ENCODE measurements around the gene SLFN13. TPM values are rescaled to one million over a fixed set of nuclear protein-coding genes. Genes with fewer than 3 reads are reported as not detected.
"Not testable (repeated sequence)": the region's sequence is repeated elsewhere in the genome, so short reads cannot be mapped to it uniquely, and the experiment has no call there.

SLFN13 gene
- total RNA-seq, 1 donor from 2014 or later = 9.9 TPM

DNA sequence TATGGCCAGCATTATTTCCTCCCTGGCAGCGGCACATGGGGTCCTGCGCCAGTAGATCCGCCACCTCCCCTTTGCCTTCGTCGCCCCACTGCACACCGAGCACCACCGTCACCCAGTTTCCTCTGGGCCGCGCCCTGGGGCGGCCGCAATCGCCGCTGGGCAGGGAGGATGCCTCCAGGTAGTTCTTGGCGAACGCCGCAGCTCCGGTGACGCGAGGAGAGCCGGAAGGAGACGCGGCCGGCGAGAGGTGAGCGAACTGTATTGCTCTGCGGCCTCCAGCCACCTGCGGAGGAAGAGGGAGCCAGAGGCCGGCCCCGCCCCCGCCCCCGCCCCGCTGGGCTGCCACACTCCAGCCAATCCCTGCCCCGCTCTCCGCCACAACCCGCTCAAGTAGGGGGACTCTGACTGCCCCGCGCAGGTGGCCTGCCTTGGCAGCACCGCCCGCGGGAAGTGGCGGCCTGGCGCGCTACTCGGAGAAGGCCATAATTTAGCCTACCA, 11.8 kb upstream of the SLFN13 start:
- DNase-seq (ENCODE audit: low read depth) = no peak
- H3K4me3 ChIP-seq (ENCODE audit: low read depth, low read length) = peak overlapping the region; percentile 54
- TF ChIP-seq, protein P1, sequence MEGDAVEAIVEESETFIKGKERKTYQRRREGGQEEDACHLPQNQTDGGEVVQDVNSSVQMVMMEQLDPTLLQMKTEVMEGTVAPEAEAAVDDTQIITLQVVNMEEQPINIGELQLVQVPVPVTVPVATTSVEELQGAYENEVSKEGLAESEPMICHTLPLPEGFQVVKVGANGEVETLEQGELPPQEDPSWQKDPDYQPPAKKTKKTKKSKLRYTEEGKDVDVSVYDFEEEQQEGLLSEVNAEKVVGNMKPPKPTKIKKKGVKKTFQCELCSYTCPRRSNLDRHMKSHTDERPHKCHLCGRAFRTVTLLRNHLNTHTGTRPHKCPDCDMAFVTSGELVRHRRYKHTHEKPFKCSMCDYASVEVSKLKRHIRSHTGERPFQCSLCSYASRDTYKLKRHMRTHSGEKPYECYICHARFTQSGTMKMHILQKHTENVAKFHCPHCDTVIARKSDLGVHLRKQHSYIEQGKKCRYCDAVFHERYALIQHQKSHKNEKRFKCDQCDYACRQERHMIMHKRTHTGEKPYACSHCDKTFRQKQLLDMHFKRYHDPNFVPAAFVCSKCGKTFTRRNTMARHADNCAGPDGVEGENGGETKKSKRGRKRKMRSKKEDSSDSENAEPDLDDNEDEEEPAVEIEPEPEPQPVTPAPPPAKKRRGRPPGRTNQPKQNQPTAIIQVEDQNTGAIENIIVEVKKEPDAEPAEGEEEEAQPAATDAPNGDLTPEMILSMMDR (conservative IDR thresholded peaks at IDR 0.05; ENCODE audit: low read depth, low read length) = no peak

DNA sequence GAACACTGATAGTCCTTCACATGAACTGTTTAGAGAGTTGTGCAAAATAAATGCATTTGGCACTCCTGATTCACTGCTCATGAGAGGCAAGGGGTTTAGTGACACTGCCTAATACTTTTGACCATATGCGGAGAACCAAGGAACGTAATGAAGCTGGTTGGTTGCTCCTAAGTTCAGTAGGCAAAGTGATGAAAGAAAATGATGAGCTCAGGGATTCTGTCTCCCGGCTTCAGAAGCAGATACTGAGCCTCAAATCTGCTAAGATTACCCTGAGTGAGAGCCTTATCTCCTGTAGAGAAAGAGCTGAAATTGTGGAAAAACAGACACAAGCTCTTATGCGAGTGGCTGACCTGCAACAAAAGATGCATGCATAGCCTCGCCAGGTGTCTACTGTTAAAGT, 5.5 kb upstream of the SLFN13 start:
- H3K4me3 ChIP-seq (ENCODE audit: low read depth, low read length); DNase-seq (ENCODE audit: low read depth): not testable (repeated sequence)

DNA sequence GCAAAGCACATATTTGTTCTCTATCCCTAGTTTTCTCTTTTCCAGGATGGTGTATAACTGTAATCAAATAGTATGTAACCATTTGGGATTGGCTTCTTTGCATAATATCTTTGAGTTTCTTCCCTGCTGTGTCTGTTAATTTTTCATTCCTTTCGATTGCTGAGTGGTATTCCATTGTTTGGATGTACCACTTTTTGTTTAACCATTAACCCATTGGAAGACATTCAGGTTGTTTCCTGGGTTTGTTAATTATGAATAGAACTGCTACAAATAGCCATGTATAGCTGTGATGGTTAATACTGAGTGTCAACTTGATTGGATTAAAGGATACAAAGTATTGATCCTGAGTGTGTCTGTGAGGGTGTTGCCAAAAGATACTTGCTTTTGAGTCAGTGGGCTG, 4.6 kb upstream of the SLFN13 start:
- TF ChIP-seq, protein P1 (conservative IDR thresholded peaks at IDR 0.05; ENCODE audit: low read depth, low read length) = no peak
- no peak overlapping the region for H3K4me3 ChIP-seq (ENCODE audit: low read depth, low read length)
- DNase-seq (ENCODE audit: low read depth) = no peak

DNA sequence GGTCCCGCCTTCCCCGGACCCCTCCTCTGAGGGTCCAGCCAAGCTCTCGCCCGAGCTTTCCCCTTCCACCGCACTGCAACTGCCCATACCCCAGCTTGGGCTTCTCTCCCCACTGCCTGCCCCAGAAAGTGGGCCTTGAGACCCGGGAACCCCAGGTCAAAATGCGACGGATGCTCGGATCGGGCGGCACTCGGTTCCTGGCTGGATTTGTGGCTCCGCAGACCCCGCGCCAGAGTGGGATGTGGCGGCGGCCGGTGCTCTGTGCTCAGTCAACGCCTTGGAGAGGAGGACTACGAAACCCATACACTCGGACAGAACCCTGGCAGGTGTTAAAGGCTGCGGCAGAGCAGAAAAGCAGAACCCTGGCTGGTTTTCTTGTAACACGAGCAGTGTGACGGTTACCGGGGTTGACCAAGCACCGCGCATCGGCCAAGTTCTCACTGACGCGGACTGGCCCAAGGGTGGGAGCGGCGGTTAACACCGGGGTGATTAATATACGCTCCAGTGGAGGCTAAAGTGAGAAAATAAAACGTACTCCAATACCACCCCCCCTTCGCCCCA, 885 bp upstream of the SLFN13 start:
- H3K4me3 ChIP-seq (ENCODE audit: low read depth, low read length) = peak overlapping the region; percentile 80
- no peak for DNase-seq (ENCODE audit: low read depth)
- TF ChIP-seq, protein P1 (conservative IDR thresholded peaks at IDR 0.05; ENCODE audit: low read depth, low read length) = no peak

DNA sequence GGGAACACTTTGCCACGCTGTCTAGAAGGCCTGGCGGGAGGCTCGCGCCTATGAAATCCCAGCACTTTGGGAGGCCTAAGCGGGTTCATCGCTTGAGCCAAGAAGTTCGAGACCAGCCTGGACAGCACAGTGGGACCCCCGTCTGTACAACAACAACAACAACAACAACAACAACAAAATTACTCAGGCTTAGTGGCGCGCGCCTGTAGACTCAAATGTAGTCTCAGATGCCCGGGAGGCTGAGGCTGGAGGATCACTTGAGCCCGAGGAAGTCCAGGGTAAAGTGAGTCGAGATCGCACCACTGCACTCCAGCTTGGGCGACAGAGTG, 297 bp upstream of the SLFN13 start:
- peak overlapping the region; percentile 80 for H3K4me3 ChIP-seq (ENCODE audit: low read depth, low read length)
- TF ChIP-seq, protein P1 (conservative IDR thresholded peaks at IDR 0.05; ENCODE audit: low read depth, low read length) = no peak

DNA sequence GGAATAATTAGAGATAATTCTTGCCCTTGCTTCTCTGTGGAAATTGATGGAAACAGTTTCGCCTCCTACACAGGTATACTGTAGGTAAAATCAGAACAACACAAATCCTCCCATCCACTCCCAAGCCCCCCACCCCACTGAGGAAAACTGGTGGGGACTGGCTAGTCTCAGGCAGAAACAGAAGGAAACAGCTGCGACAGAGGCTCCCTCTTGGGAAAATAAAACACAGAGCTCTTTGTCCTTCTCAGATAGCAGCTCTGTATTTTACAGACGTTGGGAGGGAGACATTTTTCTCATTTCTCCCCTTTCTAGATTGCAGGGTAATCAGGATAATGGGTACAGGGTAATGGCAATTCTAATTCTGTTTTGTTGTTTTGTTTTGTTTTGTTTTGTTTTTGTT, 1.1 kb downstream of the SLFN13 start:
- H3K4me3 ChIP-seq (ENCODE audit: low read depth, low read length) = peak overlapping the region; percentile 80
- DNase-seq (ENCODE audit: low read depth) = no peak
- TF ChIP-seq, protein P1 (conservative IDR thresholded peaks at IDR 0.05; ENCODE audit: low read depth, low read length) = no peak

More for the DNA sequence above, 297 bp upstream of the SLFN13 start:
- no peak for DNase-seq (ENCODE audit: low read depth)

DNA sequence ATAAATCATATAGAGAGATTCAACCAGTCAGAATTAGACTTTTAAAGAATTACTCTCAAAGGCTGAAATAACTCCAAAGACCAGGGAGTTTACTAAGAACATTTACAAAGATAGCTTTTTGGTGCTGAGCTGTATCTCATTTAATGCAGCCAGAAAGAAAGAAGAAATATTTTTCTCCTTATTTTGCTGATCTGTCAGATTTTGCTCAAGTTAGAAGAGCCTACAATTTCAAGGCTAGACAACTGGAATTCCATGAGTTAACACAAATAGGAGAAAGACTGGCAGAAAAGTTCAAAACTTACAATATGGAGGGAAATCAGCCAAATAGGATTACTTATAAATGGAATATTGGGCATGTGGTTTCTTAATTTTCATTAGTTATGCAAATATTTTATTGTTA, 10.1 kb downstream of the SLFN13 start:
- TF ChIP-seq, protein P1 (conservative IDR thresholded peaks at IDR 0.05; ENCODE audit: low read depth, low read length) = no peak
- DNase-seq (ENCODE audit: low read depth) = no peak
- H3K4me3 ChIP-seq (ENCODE audit: low read depth, low read length) = no peak overlapping the region
